Endothelial cell of umbilical vein (primary cell): ENCODE measurements around the gene ERBB4. TPM values are rescaled to one million over a fixed set of nuclear protein-coding genes. Genes with fewer than 3 reads are reported as not detected.

Experiments used
- BruUV-seq: library from RNA; stranded (reverse); fragments of 400-500 nt; replicated peaks from 2 replicates; lab custom pipeline; 2021; lab: Mats Ljungman, UMichigan
- CTCF ChIA-PET: fragments of 300-600, 350-600 bp; sonication (Branson Sonifier 250); formaldehyde crosslinking; loops from one replicate; lab custom pipeline; 2021; ENCODE audit warnings: antibody characterized with exemption, inconsistent platforms; lab: Charles Lee
- POLR2A ChIA-PET: fragments of 300-600, 350-600 bp; sonication (Branson Sonifier 250); formaldehyde crosslinking; loops from one replicate; lab custom pipeline; 2021; ENCODE audit warnings: antibody characterized with exemption, inconsistent platforms; lab: Charles Lee
- DNase-seq: peaks from one replicate; pipeline ENCODE4 v3.0.0-alpha.2; 2011; ENCODE audit warnings: low read depth, low spot score
- FAIRE-seq: peaks from 2 replicates; lab custom pipeline; 2011; peaks lifted over from hg19 to GRCh38; lab: Jason Lieb, UNC
- H2AFZ ChIP-seq: 2 replicates; pipeline ENCODE4 v1.6.0; 2012; ENCODE audit warnings: low read depth, low read length, control low read depth, inconsistent platforms
- H3K27ac ChIP-seq: 2 replicates; pipeline ENCODE4 v1.5.1; 2011; ENCODE audit warnings: low read depth, mild to moderate bottlenecking, control low read depth, low read length, moderate library complexity; ENCODE audit not compliant: insufficient read depth
- H3K27me3 ChIP-seq, 2 experiments: 2 replicates each; pipeline versions ENCODE4 v1.6.0 to v1.6.1; 2011; ENCODE audit warnings: low read length in 2 of 2, mixed read lengths in 1 of 2; ENCODE audit not compliant: control insufficient read depth in 2 of 2, insufficient read depth in 2 of 2
- H3K36me3 ChIP-seq, 2 experiments: 2 replicates in 1 of 2; 3 replicates in 1 of 2; pipeline ENCODE4 v1.5.1; 2011; ENCODE audit warnings: low read length in 2 of 2, mild to moderate bottlenecking in 1 of 2, moderate library complexity in 1 of 2; ENCODE audit not compliant: control insufficient read depth in 2 of 2, insufficient read depth in 2 of 2; ENCODE audit errors: extremely low read depth in 1 of 2
- H3K4me1 ChIP-seq: 3 replicates; pipeline ENCODE4 v1.5.1; 2011; ENCODE audit warnings: mild to moderate bottlenecking, low read length; ENCODE audit not compliant: control insufficient read depth, insufficient read depth; ENCODE audit errors: extremely low read depth
- H3K4me2 ChIP-seq: 2 replicates; pipeline ENCODE4 v1.6.1; 2011; ENCODE audit warnings: low read length, control low read depth, mixed read lengths; ENCODE audit not compliant: insufficient read depth
- H3K4me3 ChIP-seq, 3 experiments: fragments of 200-600 bp in 1 of 3; sonication (generic), shearing (Covaris generic) in 1 of 3; replicated peaks in 1 of 3; 2 replicates each; pipeline ENCODE4 v1.5.1; 2011 to 2016; ENCODE audit warnings: control low read depth in 3 of 3, low read length in 3 of 3, mild to moderate bottlenecking in 2 of 3, inconsistent platforms in 1 of 3, low read depth in 1 of 3, moderate library complexity in 1 of 3; ENCODE audit not compliant: insufficient read depth in 1 of 3
- H3K79me2 ChIP-seq: 2 replicates; pipeline ENCODE4 v1.6.0; 2012; ENCODE audit warnings: low read length, inconsistent platforms; ENCODE audit not compliant: control insufficient read depth, insufficient read depth
- H3K9ac ChIP-seq: replicated peaks from 2 replicates; pipeline ENCODE3; 2011; ENCODE audit warnings: low read length, control low read depth; ENCODE audit not compliant: insufficient read depth; ENCODE audit errors: extremely low read depth
- H3K9me1 ChIP-seq: replicated peaks from 3 replicates; pipeline ENCODE4 v1.6.0; 2011; ENCODE audit warnings: mild to moderate bottlenecking, low read length; ENCODE audit not compliant: control insufficient read depth, insufficient read depth; ENCODE audit errors: extremely low read depth
- H3K9me3 ChIP-seq: replicated peaks from 2 replicates; pipeline ENCODE4 v1.5.1; 2012; ENCODE audit warnings: low read length, inconsistent platforms; ENCODE audit not compliant: control insufficient read depth, insufficient read depth
- H4K20me1 ChIP-seq: replicated peaks from 2 replicates; pipeline ENCODE3; 2011; ENCODE audit warnings: mild to moderate bottlenecking, low read length; ENCODE audit not compliant: control insufficient read depth, insufficient read depth; ENCODE audit errors: extremely low read depth
- EZH2 ChIP-seq: IDR thresholded peaks from 2 replicates; pipeline ENCODE4 v1.6.1; 2012; ENCODE audit warnings: borderline replicate concordance, low read depth, mild to moderate bottlenecking, moderate library complexity, low read length, inconsistent platforms; ENCODE audit not compliant: severe bottlenecking
- FOS ChIP-seq: IDR thresholded peaks from 2 replicates; pipeline ENCODE4 v1.6.1; 2011; ENCODE audit warnings: mild to moderate bottlenecking, low read length, moderate library complexity, borderline replicate concordance; ENCODE audit not compliant: insufficient read depth
- GATA2 ChIP-seq: IDR thresholded peaks from 2 replicates; pipeline ENCODE4 v1.7.0; 2011; ENCODE audit warnings: low read depth, mild to moderate bottlenecking, moderate library complexity, mixed read lengths, low read length; ENCODE audit not compliant: insufficient read length, insufficient read depth
- JUN ChIP-seq: IDR thresholded peaks from 2 replicates; pipeline ENCODE4 v1.6.1; 2011; ENCODE audit warnings: borderline replicate concordance, low read depth; ENCODE audit not compliant: insufficient read length, insufficient read depth
- MYC ChIP-seq: IDR thresholded peaks from one replicate; pipeline ENCODE4 v1.6.1; 2011; ENCODE audit warnings: mild to moderate bottlenecking, low read depth, low read length
- POLR2A ChIP-seq: IDR thresholded peaks from 2 replicates; pipeline ENCODE4 v1.6.1; 2012; ENCODE audit warnings: low read depth, mild to moderate bottlenecking, control low read depth, low read length
- POLR2AphosphoS5 ChIP-seq: IDR thresholded peaks from 2 replicates; pipeline ENCODE4 v1.6.1; 2012; ENCODE audit warnings: low read depth, mild to moderate bottlenecking, control low read depth, low read length, moderate library complexity; ENCODE audit not compliant: insufficient read depth
- dilution Hi-C: fragments of 300-500 bp; cut with MboI; formaldehyde crosslinking; loops from one replicate; pipeline ENCODE4 v1.15.0; 2019; ENCODE audit warnings: low sequenced_read_pairs; ENCODE audit not compliant: extremely low pct_ligation_motif_present
- intact Hi-C: fragments of 100-400 bp; cut with micrococcal nuclease; formaldehyde crosslinking; loops from one replicate; pipeline ENCODE4 v1.10.0; 2022
- polyA plus RNA-seq, 4 experiments: library from polyadenylated mRNA; depleted of rRNA in 3 of 4; stranded (reverse) in 3 of 4; unstranded in 1 of 4; fragments of >200 nt; gene quantifications; 2 replicates each; pipeline versions ENCODE4 v1.2.1 to v1.2.3, GENCODE V29; 2011 to 2012; ENCODE audit warnings: missing spikeins in 1 of 4
- total RNA-seq: library from RNA; stranded (reverse); gene quantifications from 2 replicates; pipeline ENCODE4 v1.2.3, GENCODE V29; 2021
- TF ChIP-seq, protein P1 (sequence below), 2 donors: IDR thresholded peaks; 1 replicate in 1 of 2; 2 replicates in 1 of 2; pipeline ENCODE4 v1.5.1; 2011; ENCODE audit warnings: low read length in 2 of 2, mild to moderate bottlenecking in 2 of 2, moderate library complexity in 2 of 2, control low read depth in 1 of 2, inconsistent platforms in 1 of 2, low read depth in 1 of 2; ENCODE audit not compliant: insufficient read depth in 1 of 2; ENCODE audit errors: extremely low read depth in 1 of 2
- TF ChIP-seq, protein P2 (sequence below): IDR thresholded peaks from 2 replicates; pipeline ENCODE4 v1.6.1; 2011; ENCODE audit not compliant: insufficient read depth, insufficient read length

ERBB4 gene
- total and polyA plus RNA-seq, 2 donors (not counting 3 experiments of a cell fraction or from before 2014, with no cell fraction given), result 0.01 to 0.27 TPM

DNA sequence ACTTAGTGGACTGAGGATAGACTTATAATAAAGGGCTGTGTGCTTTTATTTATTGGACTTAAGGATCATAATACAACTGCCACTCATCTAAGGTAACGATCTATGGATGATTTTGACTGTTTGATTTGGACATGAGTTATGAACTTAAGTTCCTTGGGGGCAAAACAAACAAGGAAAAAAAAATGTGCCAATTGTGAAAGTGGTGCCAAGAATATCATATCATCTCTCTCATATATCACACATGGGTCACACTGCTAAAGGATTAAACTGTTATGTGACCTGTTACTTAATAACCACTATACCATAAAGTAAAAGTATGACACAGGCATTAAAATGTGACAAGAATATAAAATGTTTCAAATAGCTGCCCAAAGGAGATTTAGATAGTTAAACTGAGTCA lies 886.3 kb downstream of the ERBB4 start:
- no peak overlapping the region for H3K4me2 ChIP-seq
- H2AFZ ChIP-seq, result no peak overlapping the region
- FAIRE-seq (no peak), DNase-seq (no peak)
- H3K4me3 ChIP-seq, result no peak overlapping the region
- no peaks in the 10 kb centered on the region for H3K4me1 ChIP-seq
- TF ChIP-seq POLR2AphosphoS5 (no peak), EZH2 (no peak), JUN (no peak), GATA2 (no peak), MYC (no peak), POLR2A (no peak), FOS (no peak)
- TF ChIP-seq, protein P1, sequence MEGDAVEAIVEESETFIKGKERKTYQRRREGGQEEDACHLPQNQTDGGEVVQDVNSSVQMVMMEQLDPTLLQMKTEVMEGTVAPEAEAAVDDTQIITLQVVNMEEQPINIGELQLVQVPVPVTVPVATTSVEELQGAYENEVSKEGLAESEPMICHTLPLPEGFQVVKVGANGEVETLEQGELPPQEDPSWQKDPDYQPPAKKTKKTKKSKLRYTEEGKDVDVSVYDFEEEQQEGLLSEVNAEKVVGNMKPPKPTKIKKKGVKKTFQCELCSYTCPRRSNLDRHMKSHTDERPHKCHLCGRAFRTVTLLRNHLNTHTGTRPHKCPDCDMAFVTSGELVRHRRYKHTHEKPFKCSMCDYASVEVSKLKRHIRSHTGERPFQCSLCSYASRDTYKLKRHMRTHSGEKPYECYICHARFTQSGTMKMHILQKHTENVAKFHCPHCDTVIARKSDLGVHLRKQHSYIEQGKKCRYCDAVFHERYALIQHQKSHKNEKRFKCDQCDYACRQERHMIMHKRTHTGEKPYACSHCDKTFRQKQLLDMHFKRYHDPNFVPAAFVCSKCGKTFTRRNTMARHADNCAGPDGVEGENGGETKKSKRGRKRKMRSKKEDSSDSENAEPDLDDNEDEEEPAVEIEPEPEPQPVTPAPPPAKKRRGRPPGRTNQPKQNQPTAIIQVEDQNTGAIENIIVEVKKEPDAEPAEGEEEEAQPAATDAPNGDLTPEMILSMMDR (IDR thresholded peaks at IDR 0.05; ENCODE audit: extremely low read depth in 1 of 2, insufficient read depth in 1 of 2, low read depth in 1 of 2, low read length in 2 of 2), result no peak
- TF ChIP-seq, protein P2, sequence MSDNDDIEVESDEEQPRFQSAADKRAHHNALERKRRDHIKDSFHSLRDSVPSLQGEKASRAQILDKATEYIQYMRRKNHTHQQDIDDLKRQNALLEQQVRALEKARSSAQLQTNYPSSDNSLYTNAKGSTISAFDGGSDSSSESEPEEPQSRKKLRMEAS, result no peak
- H3K27me3 ChIP-seq, result no peaks in the 10 kb centered on the region
- H3K36me3 ChIP-seq, result no peaks in the 10 kb centered on the region
- H3K9me3 ChIP-seq, result no peaks in the 10 kb centered on the region
- H3K27ac ChIP-seq, result no peak overlapping the region
- dilution Hi-C loops, result no loop called here
- H3K9me1 ChIP-seq, result no peaks in the 10 kb centered on the region
- CTCF ChIA-PET, result no interaction called here
- BruUV-seq, result no TSS peak
- no peak overlapping the region for H3K9ac ChIP-seq
- no peaks in the 10 kb centered on the region for H3K79me2 ChIP-seq
- intact Hi-C loops, result no loop called here
- POLR2A ChIA-PET, result no interaction called here
- H4K20me1 ChIP-seq, result no peaks in the 10 kb centered on the region
